CD4-positive, alpha-beta T cell treated with Interleukin-15 for 1 hour (primary cell): ENCODE results near the gene HECW1.
A peak's percentile ranks its signal among the peaks of the same experiment; 100 is the strongest.
"Not testable (repeated sequence)": the region's sequence is repeated elsewhere in the genome, so short reads cannot be mapped to it uniquely, and the experiment has no call there.

Experiments
- DNase-seq: peaks from one replicate; pipeline ENCODE4 v3.0.0-alpha.2; 2020

The HECW1 gene

DNA sequence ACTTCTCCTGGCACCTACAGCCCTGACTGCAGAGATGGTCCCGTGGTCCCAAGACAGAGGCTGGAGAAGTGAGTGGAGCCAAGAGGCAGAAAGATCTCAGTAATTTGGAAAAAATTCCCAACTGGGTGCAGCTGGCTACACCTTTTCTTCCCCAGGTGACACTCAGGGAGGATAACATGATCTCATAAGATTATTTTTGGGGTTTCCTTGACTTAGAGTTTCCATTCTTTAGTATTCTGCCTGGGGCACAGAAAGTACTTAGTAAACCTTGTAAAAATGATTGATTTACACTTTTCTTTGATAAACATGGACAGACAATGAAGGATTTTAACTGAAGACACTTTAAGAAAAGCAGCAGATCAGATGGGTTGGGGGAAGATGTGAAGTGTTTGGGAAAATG is 38.6 kb downstream of the HECW1 start:
- DNase-seq: no peak

GRCh38 chr7:43152696-43153095 is 40.2 kb downstream of the HECW1 start:
- no peak for DNase-seq

DNA sequence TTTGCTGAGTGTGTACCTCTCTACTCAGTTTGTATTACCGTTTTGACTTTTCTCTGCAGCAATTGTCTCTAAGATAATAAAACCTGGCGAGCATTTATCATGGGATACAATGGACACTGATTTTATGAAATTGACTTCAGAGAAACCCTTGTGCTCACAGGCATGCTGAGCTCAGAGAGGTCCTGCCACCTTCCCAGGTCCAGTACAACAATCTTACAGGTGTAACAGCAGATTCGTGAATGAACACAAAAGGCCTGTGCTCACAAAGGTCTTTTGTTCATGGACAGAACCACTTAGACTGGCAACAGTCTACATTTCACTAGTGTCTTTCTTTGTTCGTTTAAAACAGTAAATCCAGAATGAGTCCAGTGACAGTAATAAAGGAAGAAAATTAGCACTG is 43.2 kb downstream of the HECW1 start:
- no peak for DNase-seq

GRCh38 chr7:43163885-43164284 is 51.4 kb downstream of the HECW1 start:
- no peak for DNase-seq

GRCh38 chr7:43164757-43165156 is 52.3 kb downstream of the HECW1 start:
- peak; percentile 26 for DNase-seq

DNA sequence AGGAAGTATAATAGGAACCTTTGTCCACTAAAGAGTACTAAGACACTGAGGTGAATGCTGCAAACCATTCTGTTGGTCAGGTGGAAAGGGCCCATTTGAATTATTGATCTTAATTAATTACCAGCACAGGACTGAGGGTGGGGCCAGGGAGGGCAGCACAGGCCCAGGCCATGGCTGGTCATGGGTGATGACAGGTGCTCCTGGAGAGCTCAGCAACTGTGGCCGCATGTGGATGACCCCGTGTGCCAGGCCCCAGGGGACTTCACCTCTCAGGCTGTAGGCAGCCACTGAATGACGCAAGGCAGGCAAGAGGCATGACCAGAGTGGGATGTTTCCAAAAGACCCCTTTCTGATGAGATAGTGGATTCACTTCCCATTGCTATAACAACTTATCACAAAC is 54.2 kb downstream of the HECW1 start:
- DNase-seq: no peak

GRCh38 chr7:43169076-43169475 is 56.6 kb downstream of the HECW1 start:
- DNase-seq: no peak

DNA sequence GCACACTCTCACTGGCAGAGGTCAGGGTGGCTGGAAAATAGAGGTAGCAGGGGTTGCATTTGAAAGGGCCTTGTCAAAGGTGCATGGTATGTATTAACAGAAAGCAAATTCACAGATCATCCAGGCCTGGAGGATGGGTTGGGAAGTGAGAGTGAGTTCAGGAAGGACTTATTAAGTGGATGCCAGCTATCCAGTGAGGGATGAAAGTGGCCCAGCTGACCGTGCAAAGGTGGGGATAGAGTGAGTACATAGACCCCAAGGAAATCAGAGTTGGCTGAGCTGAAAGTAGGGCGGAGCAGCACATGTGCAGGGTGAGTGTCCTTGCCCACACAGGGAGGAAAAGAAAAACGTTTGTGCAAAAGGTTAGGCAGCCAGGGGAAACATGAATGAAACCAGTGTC is 58.1 kb downstream of the HECW1 start:
- DNase-seq: no peak

GRCh38 chr7:43175570-43176200 is 63.2 kb downstream of the HECW1 start:
- DNase-seq: no peak

- DNase-seq: no peak
Observed at GRCh38 chr7:43179393-43179792, 66.9 kb downstream of the HECW1 start.

GRCh38 chr7:43192806-43193460 is 80.5 kb downstream of the HECW1 start:
- no peak for DNase-seq

GRCh38 chr7:43193893-43194292 is 81.4 kb downstream of the HECW1 start:
- DNase-seq: no peak

- no peak for DNase-seq
Observed at GRCh38 chr7:43195256-43195655, 82.8 kb downstream of the HECW1 start.

DNA sequence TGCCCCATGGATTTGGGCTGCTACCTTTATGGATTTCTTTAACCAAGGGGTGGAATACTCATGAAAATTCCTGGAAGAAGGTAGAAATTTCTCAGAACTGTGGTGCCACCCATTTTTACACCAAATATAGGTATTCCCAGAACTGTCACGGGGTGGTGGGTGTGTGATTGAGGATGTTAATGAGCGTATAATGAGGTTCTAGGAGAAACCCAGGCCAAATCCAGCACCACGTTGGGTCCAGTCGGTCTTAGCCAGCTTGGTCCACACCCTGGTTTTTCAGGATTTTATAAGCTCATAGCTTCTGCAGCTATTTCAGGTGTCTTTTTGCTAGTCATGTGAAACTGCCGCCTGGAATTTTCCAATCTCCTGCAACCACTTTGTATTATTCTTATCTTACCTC is 83.3 kb downstream of the HECW1 start:
- no peak for DNase-seq

DNA sequence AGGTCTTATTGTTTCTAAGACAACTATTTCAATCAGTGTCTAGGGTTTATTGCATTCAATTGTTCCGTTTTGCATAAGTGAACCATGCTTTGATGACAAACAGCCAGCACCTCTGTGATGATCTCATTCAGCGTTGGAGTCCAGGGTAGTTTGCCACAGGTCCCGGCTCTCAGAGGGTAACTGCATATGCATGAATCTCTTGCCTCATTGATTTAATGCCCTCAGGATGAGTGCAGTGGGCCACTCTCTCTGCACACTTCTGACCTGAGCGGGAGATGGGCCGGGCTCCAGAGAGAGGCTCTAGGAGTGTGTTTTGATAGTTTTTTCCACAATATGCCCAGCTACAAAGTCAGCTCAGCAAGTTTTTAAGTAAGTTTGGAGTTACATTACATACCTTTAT is 83.9 kb downstream of the HECW1 start:
- no peak for DNase-seq

- DNase-seq: no peak
Observed at GRCh38 chr7:43198016-43198415, 85.6 kb downstream of the HECW1 start.

GRCh38 chr7:43198599-43199090 is 86.2 kb downstream of the HECW1 start:
- no peak for DNase-seq

GRCh38 chr7:43199371-43200160 is 87.1 kb downstream of the HECW1 start:
- no peak for DNase-seq

- DNase-seq: no peak
Observed at GRCh38 chr7:43201912-43202311, 89.5 kb downstream of the HECW1 start.

DNA sequence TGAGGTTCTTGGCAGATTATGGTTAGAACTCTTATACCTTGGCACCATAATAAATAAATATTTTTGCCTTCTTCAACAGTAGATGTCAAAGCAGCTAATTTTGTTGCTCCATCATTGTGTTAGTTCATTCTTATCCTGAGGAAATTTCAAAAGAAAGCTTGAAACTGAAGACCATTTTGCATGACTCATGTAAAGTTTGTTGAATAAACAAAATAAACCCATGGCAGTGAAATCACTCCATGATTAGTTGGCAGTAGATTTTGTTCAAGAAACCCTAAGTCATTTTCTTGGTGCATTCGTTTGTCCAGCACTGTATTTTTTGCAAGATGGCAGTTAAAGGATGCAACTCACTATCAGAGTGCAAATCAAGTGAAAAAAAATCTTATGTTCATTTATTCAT is 91.6 kb downstream of the HECW1 start:
- DNase-seq: no peak

- no peak for DNase-seq
Observed at GRCh38 chr7:43205171-43205795, 92.8 kb downstream of the HECW1 start.

- DNase-seq: no peak
Observed at GRCh38 chr7:43208242-43208641, 95.8 kb downstream of the HECW1 start.

- DNase-seq: not testable (repeated sequence)
Observed at GRCh38 chr7:43210539-43210938, 98.1 kb downstream of the HECW1 start.

DNA sequence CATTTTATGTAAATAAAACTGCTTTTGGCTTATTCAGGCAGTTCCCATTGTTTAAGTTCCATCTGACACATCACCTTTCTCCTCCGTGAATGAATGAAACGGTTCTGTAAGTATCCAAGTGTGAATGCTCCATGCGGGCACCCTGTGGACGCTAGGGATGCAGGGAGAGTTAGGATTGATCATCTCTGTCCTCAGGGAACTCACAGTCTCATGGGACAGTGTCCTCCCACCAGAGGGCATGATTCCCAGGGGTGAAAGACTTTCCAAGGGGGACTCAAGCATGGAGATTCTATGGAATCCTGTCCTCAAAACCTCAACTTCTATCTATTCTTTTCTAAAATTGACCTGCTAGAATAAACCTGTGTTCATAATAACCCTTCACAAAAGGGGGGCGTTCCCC is 98.8 kb downstream of the HECW1 start:
- no peak for DNase-seq
